ENCODE results near the gene MEPCE. TPM values are rescaled to one million over a fixed set of nuclear protein-coding genes. Genes with fewer than 3 reads are reported as not detected.

MEPCE gene
- total RNA-seq, 4 donors from 2014 or later: 21.2 to 44.9 (median 40.6) TPM

DNA sequence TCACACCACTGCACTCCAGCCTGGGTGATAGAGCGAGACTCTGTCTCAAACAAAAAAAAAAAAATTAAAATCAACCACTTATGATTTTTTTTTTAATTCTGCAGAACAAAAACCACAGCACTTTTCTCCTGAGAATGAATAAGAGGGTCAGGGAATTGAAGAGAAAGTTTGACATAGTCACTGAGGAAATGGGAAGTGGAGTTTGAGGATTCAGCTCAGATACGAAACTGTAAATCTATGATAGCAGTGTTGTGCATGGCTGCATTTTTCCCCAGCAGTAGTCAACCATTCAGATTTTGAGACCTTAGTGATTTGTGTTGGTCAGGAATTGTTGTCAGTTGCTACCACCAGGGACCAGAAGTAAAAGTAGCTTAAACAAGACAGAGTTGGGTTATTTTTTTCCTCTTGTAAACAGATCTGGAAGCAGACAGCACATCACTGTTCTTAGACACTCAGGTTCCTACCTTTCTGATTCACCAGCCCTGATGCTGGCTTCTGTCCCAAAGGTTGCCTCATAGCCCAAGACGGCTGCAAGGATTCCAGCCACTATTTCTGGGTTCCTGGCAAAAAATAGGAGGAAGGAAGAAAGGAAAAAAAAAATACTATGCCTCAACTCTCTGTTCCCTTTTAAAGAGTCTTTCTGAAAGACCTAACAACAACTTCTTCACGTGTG lies 36.3 kb upstream of the MEPCE start:
- TF ChIP-seq EP300 (IDR thresholded peaks at IDR 0.05) (no peak), POLR2A (IDR thresholded peaks at IDR 0.05; ENCODE audit: low read depth) (no peak), POLR2AphosphoS5 (IDR thresholded peaks at IDR 0.05) (no peak)
- 69% methylated on average over 4 of the region's 4 CpGs for whole genome bisulfite sequencing
- H3K36me3 ChIP-seq: no peaks in the 10 kb centered on the region
- H3K27me3 ChIP-seq: peaks cover 0 to 7% (median 0%) of the 10 kb centered on the region in 4 donors
- DNase-seq (ENCODE audit: extremely low spot score): no peak
- H3K27ac ChIP-seq (replicated peaks in 1 of 4): no peak overlapping the region
- intact Hi-C loops (cut with DNase I): no loop called here
- H3K9me3 ChIP-seq: no peaks in the 10 kb centered on the region
- peaks cover 0 to 3% (median 0%) of the 10 kb centered on the region in 4 donors for H3K4me1 ChIP-seq
- no peak overlapping the region for H3K4me3 ChIP-seq

DNA sequence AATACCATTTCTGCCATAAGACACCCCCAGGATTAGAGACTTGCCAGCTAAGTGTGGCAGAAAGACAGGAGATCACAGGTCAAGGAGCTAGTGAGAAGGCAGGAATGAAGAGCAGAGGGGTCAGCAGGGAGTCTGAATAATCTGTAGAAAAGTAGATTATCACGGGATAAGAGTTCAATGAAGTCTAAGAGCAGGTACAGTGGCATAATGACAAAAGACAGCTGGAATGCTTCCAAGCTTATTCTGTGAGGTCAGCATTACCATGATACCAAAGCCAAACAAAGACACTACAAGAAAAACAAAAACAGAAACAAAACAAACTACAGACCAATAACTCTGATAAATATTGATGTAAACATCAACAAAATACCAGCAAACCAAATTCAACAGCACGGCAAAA lies 35.6 kb upstream of the MEPCE start:
- H3K27ac ChIP-seq (replicated peaks in 1 of 4): no peak overlapping the region
- H3K36me3 ChIP-seq: no peaks in the 10 kb centered on the region
- H3K4me1 ChIP-seq: peaks cover 0 to 3% (median 0%) of the 10 kb centered on the region in 4 donors
- H3K27me3 ChIP-seq: peaks cover 0 to 7% (median 0%) of the 10 kb centered on the region in 4 donors
- no peak for DNase-seq (ENCODE audit: extremely low spot score)
- intact Hi-C loops (cut with DNase I): no loop called here
- TF ChIP-seq, protein P1, sequence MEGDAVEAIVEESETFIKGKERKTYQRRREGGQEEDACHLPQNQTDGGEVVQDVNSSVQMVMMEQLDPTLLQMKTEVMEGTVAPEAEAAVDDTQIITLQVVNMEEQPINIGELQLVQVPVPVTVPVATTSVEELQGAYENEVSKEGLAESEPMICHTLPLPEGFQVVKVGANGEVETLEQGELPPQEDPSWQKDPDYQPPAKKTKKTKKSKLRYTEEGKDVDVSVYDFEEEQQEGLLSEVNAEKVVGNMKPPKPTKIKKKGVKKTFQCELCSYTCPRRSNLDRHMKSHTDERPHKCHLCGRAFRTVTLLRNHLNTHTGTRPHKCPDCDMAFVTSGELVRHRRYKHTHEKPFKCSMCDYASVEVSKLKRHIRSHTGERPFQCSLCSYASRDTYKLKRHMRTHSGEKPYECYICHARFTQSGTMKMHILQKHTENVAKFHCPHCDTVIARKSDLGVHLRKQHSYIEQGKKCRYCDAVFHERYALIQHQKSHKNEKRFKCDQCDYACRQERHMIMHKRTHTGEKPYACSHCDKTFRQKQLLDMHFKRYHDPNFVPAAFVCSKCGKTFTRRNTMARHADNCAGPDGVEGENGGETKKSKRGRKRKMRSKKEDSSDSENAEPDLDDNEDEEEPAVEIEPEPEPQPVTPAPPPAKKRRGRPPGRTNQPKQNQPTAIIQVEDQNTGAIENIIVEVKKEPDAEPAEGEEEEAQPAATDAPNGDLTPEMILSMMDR (IDR thresholded peaks at IDR 0.05): no peak
- TF ChIP-seq POLR2A (IDR thresholded peaks at IDR 0.05; ENCODE audit: low read depth) (no peak), POLR2AphosphoS5 (IDR thresholded peaks at IDR 0.05) (no peak), EP300 (IDR thresholded peaks at IDR 0.05) (no peak)
- H3K4me3 ChIP-seq: no peak overlapping the region
- H3K9me3 ChIP-seq: no peaks in the 10 kb centered on the region
- 74% methylated on average over 2 of the region's 2 CpGs for whole genome bisulfite sequencing

DNA sequence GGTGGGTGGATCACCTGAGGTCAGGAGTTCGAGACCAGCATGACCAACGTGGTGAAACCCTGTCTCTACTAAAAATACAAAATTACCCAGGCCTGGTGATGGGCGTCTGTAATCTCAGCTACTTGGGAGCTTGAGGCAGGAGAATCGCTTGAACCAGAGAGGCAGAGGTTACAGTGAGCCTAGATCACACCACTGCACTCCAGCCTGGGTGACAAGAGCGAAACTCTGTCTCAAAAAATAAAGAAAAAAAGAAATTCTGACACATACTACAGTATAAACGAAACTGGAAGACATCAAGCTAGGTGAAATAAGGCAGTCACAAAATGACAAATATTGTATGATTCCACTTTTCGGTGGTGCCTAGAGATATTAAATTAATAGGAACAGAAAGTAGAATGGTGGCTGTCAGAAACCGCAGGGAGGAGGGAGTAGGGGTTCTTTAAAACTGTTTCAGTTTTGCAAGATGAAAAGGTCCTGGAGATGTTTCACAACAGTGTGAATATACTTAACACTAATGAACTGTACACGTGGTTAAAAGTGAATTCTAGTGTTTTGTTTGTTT lies 33.1 kb upstream of the MEPCE start:
- TF ChIP-seq POLR2A (IDR thresholded peaks at IDR 0.05; ENCODE audit: low read depth) (no peak), EP300 (IDR thresholded peaks at IDR 0.05) (no peak), POLR2AphosphoS5 (IDR thresholded peaks at IDR 0.05) (no peak)
- TF ChIP-seq, protein P1 (IDR thresholded peaks at IDR 0.05): no peak
- Histone ChIP-seq H3K27ac (replicated peaks in 1 of 4) (no peak overlapping the region), H3K27me3 (peaks cover 0 to 7% (median 0%) of the 10 kb centered on the region in 4 donors), H3K9me3 (no peaks in the 10 kb centered on the region), H3K4me1 (peaks cover 0 to 3% (median 0%) of the 10 kb centered on the region in 4 donors), H3K36me3 (peaks cover 0 to 15% (median 0%) of the 10 kb centered on the region in 4 donors), H3K4me3 (no peak overlapping the region)
- WGBS: 75% methylated on average over 9 of the region's 9 CpGs
- DNase-seq (ENCODE audit: extremely low spot score): no peak
- intact Hi-C loops (cut with DNase I): no loop called here

DNA sequence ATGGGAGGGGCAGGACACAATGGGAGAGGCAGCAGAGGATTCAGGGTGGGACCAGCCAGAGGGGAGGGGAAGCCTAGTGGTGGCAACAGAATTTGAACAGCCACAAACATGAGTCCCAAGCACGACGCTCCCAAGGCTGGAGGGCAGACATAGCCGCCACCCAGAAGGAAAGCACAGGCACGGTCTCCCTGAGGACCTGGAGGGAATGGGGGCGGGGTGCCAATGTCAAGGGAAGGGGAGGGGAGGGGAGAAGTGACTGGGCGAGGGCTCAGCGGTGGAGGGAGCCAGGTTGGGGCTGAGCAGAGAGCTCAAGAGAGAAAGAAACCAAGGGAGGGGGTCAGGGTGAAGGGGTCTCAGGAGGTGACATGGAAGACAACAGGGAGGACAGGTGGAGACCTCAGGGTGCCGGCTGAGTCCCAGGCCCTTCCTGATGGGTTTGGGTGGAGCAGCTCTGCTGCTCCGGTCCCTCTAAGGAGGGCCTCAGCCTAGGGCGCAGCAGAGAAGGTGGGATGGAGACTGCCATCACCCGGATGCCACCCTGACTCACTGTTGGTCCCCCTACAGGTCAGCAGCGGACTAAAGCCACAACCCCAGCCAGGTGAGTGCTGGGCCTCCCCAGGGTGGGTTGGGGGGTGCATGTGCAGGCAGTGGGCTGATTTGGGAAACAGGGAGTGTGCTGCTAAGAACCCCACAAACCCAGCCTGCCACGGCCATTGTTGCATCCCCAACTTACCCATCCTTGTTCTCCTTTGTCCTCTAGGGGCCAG lies 32.1 kb upstream of the MEPCE start:
- H3K4me1 ChIP-seq: peaks cover 0 to 3% (median 0%) of the 10 kb centered on the region in 4 donors
- TF ChIP-seq EP300 (IDR thresholded peaks at IDR 0.05) (no peak), POLR2AphosphoS5 (IDR thresholded peaks at IDR 0.05) (no peak), POLR2A (IDR thresholded peaks at IDR 0.05; ENCODE audit: low read depth) (no peak)
- TF ChIP-seq, protein P1 (IDR thresholded peaks at IDR 0.05): no peak
- peaks cover 0 to 7% (median 0%) of the 10 kb centered on the region in 4 donors for H3K27me3 ChIP-seq
- no peak for DNase-seq (ENCODE audit: extremely low spot score)
- intact Hi-C loops (cut with DNase I): no loop called here
- H3K27ac ChIP-seq (replicated peaks in 1 of 4): no peak overlapping the region
- WGBS: 60% methylated on average over 13 of the region's 13 CpGs
- H3K9me3 ChIP-seq: no peaks in the 10 kb centered on the region
- peaks cover 0 to 25% (median 0%) of the 10 kb centered on the region in 4 donors for H3K36me3 ChIP-seq
- H3K4me3 ChIP-seq: no peak overlapping the region

DNA sequence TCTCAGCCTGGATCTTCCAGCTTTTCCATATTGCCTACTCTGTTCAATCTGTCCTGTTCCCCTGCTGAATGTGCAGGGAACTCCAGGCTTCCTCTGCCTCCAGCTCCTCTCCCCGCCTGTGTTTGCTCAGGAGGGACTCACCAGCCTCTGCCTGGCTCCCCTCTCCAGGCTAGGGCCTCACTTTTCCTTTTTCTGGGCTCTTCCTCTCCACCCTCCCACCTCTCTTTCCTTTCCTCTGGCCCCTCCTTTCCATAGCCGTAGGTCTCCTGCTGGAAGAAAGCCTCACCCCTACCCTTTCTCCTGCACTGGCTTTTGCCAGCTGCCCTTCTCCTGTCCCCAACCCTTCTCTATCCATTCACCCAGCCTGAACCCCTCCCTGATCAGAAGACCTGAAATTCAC lies 31.4 kb upstream of the MEPCE start:
- WGBS: 43% methylated on average over 2 of the region's 2 CpGs
- intact Hi-C loops (cut with DNase I): no loop called here
- no peak overlapping the region for H3K27ac ChIP-seq (replicated peaks in 1 of 4)
- peaks cover 0 to 7% (median 0%) of the 10 kb centered on the region in 4 donors for H3K27me3 ChIP-seq
- peaks cover 0 to 3% (median 0%) of the 10 kb centered on the region in 4 donors for H3K4me1 ChIP-seq
- H3K36me3 ChIP-seq: peaks cover 0 to 32% (median 0%) of the 10 kb centered on the region in 4 donors
- TF ChIP-seq EP300 (IDR thresholded peaks at IDR 0.05) (no peak), POLR2A (IDR thresholded peaks at IDR 0.05; ENCODE audit: low read depth) (no peak), POLR2AphosphoS5 (IDR thresholded peaks at IDR 0.05) (no peak)
- TF ChIP-seq, protein P1 (IDR thresholded peaks at IDR 0.05): no peak
- no peak overlapping the region for H3K4me3 ChIP-seq
- DNase-seq (ENCODE audit: extremely low spot score): no peak
- H3K9me3 ChIP-seq: no peaks in the 10 kb centered on the region
